Adipose tissue (tissue), 3 donors: Measurements from ENCODE around the gene C1S. TPM values are rescaled to one million over a fixed set of nuclear protein-coding genes. Genes with fewer than 3 reads are reported as not detected.
A peak's percentile ranks its signal among the peaks of the same experiment; 100 is the strongest.
"Not testable (repeated sequence)": the region's sequence is repeated elsewhere in the genome, so short reads cannot be mapped to it uniquely, and the experiment has no call there.

Source experiments
- H3K27ac ChIP-seq: one replicate; pipeline ENCODE4 v1.5.1; 2013; ENCODE audit warnings: low read depth, low read length
- WGBS, 3 donors: extraction: QIAGEN DNeasy Blood & Tissue Kit; methylation state at CpG; one replicate each; pipeline ENCODE4 v1.1.7; 2013; 5-methylcytosine and 5-hydroxymethylcytosine counted together
- polyA plus RNA-seq, 3 donors: library from polyadenylated mRNA; stranded (reverse); fragments of 200-250 nt; gene quantifications; one replicate each; pipeline ENCODE4 v1.2.3, GENCODE V29; 2013
- donor health status: healthy with polysubstance abuse.
- donor health status: Bipolar disorder and iron deficiency.
- donor health status: healthy.

The C1S gene
- polyA plus RNA-seq: 100 to 1,000 TPM in 2 of 3 donors, 10 to 100 TPM in 1; 64.1 to 490 (median 315) TPM

GRCh38 chr12:7060353-7060954 is at the start of gene C1S:
Gene C1S, plus strand, starts transcription at chr12:7060718. Its CDS starts 1,195 bp downstream, at chr12:7061913.
- H3K27ac ChIP-seq: peak within 1 kb of the TSS; percentile 61
- 34 to 39% (median 35%) methylated on average over 10 of the region's 10 CpGs for WGBS, 3 donors

GRCh38 chr12:7011398-7011797 is 49.1 kb upstream of the C1S start:
- not testable (repeated sequence) for H3K27ac ChIP-seq
- 69 to 82% (median 71%) methylated on average over 4 of the region's 4 CpGs for WGBS, 3 donors

DNA sequence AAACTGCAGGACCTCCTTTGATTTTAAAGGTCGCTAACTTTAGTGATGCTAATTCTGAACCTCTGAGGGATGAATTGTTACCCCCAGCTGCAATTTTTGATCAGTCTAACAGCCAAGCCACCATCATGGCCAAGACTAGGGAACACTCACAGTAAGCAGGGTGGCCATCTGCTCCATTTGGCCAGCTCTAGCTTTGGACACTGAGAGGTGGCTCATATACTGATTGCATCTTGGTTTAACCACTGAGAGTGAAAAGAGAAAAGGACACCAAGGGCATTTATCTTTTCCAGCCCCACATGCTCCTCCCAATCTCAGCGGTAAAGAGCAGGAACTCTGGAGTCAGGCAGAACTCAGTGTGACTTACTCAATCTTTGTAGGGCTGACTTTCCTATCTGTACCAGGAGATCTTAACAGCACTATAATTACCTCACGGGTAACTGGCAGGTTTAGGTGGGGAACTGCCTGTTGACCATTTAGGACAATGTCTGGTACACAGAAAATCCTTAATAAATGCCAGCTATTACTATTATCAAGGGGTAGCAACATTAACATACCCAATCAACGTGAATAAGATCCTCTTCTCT is 48.4 kb upstream of the C1S start:
- 66 to 80% (median 73%) methylated on average over 4 of the region's 4 CpGs for WGBS, 3 donors
- H3K27ac ChIP-seq: no peak overlapping the region

DNA sequence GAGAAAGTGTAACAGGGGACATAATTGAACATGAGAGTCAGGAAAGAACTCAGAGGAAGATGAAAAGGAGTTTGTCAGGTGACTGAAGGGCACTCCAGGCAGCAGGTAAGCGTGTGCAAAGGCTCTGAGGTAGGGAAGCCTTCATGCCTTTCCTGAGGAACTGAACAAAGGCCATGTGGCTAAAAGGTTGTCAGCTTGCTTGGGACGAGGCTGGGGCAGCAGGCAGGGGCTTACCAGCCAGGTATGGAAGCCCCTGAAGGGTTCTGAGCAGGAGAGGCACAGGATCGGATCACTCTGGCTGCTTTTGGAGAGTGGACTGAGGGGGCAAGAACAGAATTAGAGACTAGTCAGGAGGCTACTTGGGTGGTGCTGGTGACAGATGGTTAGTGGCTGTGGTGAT is 47.4 kb upstream of the C1S start:
- WGBS, 3 donors: 93 to 100% (median 95%) methylated on average over 3 of the region's 3 CpGs
- H3K27ac ChIP-seq: no peak overlapping the region

- WGBS, 3 donors: 60 to 82% (median 76%) methylated on average over 6 of the region's 6 CpGs
These were observed 44.8 kb upstream of the C1S start for GRCh38 chr12:7015555-7016370.

GRCh38 chr12:7016958-7017571 is 43.5 kb upstream of the C1S start:
- no peak overlapping the region for H3K27ac ChIP-seq
- WGBS, 3 donors: 31 to 71% (median 71%) methylated on average over 6 of the region's 6 CpGs

More at GRCh38 chr12:7015555-7016370, 44.8 kb upstream of the C1S start:
- no peak overlapping the region for H3K27ac ChIP-seq

DNA sequence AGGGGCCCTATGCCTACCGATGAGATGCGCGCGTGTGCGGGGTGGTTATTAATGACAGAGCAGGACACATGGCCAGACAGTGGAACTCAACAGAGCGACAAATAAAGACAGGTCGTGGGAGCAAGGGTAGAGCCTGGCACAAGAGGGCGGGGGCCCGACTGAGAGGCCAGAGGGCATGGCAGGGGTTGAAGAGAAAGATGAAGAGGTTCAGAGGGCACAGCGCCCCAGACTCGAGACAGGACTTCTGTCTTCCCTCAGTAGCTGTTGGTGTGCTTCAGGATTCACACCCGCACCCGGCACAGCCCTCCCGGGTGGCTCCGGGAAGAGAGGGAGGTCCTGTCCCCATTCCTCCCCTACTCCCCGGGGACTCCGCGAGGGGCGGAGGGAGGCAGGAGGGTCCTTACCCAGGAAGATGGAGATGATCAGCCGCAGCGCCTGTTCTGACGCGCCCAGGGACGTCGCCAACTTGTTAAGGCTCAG is 42.6 kb upstream of the C1S start:
- 1 to 2% (median 1%) methylated on average over 22 to 25 of the region's 25 CpGs for WGBS, 3 donors
- peak overlapping the region; percentile 83 for H3K27ac ChIP-seq

- 0% methylated on average over 58 to 77 of the region's 77 CpGs for WGBS, 3 donors
These were observed 42.0 kb upstream of the C1S start, which contains the start of gene LPCAT3 for GRCh38 chr12:7018350-7019042. Gene LPCAT3, minus strand, starts transcription at chr12:7018476. Its CDS starts 52 bp downstream, at chr12:7018424.

GRCh38 chr12:7019043-7019569 is 41.4 kb upstream of the C1S start:
- H3K27ac ChIP-seq: no peak overlapping the region

More at GRCh38 chr12:7018350-7019042, 42.0 kb upstream of the C1S start, which contains the start of gene LPCAT3:
- peak within 1 kb of the TSS; percentile 83 for H3K27ac ChIP-seq

GRCh38 chr12:7021956-7022355 is 38.6 kb upstream of the C1S start:
- 61 to 84% (median 64%) methylated on average over 5 of the region's 5 CpGs for WGBS, 3 donors
- no peak overlapping the region for H3K27ac ChIP-seq

More at GRCh38 chr12:7019043-7019569, 41.4 kb upstream of the C1S start:
- whole genome bisulfite sequencing, 3 donors: 5 to 11% (median 11%) methylated on average over 6 of the region's 6 CpGs

DNA sequence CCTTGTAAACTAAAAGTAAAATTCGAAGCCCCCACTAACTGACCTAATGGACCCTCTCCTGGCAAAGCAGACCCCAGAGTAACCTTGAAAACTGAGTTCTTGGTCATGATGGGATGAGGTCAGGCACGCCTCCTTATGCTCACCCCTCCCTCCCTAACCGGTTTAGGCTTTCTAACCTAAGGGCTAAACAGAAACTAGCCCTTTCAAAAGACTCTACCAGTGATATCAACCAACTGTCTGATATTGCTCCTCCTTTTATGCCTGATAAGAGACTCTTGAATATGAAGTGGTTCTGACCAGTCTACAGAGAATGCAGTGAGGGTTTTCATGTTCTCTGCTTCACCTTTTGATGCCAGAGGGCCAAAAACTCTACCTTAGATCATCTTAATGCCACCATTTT is 37.4 kb upstream of the C1S start:
- no peak overlapping the region for H3K27ac ChIP-seq
- 66 to 92% (median 91%) methylated on average over 3 of the region's 3 CpGs for WGBS, 3 donors

GRCh38 chr12:7026854-7027253 is 33.7 kb upstream of the C1S start:
- WGBS, 3 donors: 76 to 85% (median 83%) methylated on average over 1 of the region's 1 CpG
- no peak overlapping the region for H3K27ac ChIP-seq

DNA sequence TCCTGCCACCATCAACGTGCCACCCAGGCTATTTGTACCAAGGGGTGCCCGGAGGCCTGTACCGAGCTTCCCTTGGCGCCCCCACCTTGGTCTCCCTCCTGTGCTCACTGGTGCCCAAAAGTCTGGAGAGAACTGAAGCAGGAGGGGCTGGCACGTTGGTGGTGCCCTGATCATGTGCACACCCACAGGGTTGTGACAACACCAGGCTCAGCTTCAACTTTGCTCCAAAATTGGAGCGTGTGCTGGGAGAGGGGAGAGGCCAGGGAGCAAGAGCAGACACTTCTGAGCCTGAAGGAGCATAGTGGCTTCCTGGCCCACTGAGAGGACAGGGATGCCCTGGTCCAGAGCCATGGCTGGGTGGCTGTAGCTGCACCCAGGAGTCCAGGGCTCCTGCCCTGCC is 29.2 kb upstream of the C1S start:
- WGBS, 3 donors: 78 to 86% (median 78%) methylated on average over 6 of the region's 6 CpGs
- H3K27ac ChIP-seq: no peak overlapping the region

DNA sequence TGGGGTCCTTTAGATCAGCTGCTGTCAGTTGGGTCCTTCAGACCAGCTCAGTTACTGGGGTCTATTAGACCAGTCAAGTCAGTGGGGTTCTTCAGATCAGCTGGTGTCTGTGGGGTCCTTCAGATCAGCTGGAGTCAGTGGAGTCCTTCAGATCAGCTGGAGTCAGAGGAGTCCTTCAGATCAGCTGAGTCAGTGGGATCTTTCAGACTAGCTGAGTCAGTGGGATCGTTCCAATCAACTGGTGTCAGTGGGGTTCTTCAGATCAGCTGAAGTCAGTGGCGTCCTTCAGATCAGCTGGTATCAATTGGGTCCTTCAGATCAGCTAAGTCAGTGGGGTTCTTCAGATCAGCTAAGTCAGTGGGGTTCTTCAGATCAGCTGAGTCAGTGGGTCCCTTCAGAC is 27.5 kb upstream of the C1S start:
- 67 to 87% (median 84%) methylated on average over 2 of the region's 2 CpGs for WGBS, 3 donors
- H3K27ac ChIP-seq: no peak overlapping the region

DNA sequence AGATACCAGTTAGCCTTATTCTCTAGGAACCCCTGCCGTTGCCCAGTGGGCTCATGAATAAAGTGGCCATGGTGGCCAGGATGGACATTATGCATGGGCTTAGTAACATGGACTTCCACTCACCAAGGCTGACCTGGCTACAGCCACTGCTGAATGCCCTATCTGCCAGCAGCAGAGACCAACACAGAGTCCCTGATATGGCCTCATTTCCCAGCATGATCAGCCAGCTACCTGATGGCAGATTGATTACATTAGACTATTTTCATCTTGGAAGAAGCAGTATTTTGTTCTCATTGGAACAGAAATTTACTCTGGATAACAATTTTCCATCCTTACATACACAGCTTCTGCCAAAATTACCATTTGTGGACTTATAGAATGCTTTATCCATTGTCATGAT is 26.1 kb upstream of the C1S start:
- H3K27ac ChIP-seq: no peak overlapping the region
- 84 to 96% (median 95%) methylated on average over 1 of the region's 1 CpG for WGBS, 3 donors

GRCh38 chr12:7035463-7035862 is 25.1 kb upstream of the C1S start:
- H3K27ac ChIP-seq: no peak overlapping the region
- 59 to 63% (median 59%) methylated on average over 2 of the region's 2 CpGs for WGBS, 3 donors

- H3K27ac ChIP-seq: not testable (repeated sequence)
- 90 to 98% (median 95%) methylated on average over 21 to 30 of the region's 32 CpGs for WGBS, 3 donors
These were observed 23.1 kb upstream of the C1S start for GRCh38 chr12:7037411-7037810.

- WGBS, 3 donors: 92 to 96% (median 94%) methylated on average over 22 of the region's 22 CpGs
- H3K27ac ChIP-seq: no peak overlapping the region
These were observed 21.9 kb upstream of the C1S start for GRCh38 chr12:7038591-7038990.
